PC-9 (cell line): Measurements from ENCODE around the gene MACROD2.

Source experiments
- EZH2 ChIP-seq: fragments of 200-600 bp; sonication (generic); IDR thresholded peaks from 2 replicates; pipeline ENCODE4 v1.8.0; 2017; ENCODE audit warnings: antibody characterized with exemption, low read depth
- TF ChIP-seq, protein P1 (sequence below): fragments of 200-600 bp; sonication (generic); conservative IDR thresholded peaks from 2 replicates; pipeline ENCODE4 v1.6.1; 2017; ENCODE audit warnings: mixed run types, antibody characterized with exemption, mild to moderate bottlenecking, moderate library complexity

GRCh38 chr20:14647016-14647415 lies 651.7 kb downstream of the MACROD2 start:
- TF ChIP-seq, protein P1, sequence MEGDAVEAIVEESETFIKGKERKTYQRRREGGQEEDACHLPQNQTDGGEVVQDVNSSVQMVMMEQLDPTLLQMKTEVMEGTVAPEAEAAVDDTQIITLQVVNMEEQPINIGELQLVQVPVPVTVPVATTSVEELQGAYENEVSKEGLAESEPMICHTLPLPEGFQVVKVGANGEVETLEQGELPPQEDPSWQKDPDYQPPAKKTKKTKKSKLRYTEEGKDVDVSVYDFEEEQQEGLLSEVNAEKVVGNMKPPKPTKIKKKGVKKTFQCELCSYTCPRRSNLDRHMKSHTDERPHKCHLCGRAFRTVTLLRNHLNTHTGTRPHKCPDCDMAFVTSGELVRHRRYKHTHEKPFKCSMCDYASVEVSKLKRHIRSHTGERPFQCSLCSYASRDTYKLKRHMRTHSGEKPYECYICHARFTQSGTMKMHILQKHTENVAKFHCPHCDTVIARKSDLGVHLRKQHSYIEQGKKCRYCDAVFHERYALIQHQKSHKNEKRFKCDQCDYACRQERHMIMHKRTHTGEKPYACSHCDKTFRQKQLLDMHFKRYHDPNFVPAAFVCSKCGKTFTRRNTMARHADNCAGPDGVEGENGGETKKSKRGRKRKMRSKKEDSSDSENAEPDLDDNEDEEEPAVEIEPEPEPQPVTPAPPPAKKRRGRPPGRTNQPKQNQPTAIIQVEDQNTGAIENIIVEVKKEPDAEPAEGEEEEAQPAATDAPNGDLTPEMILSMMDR = no peak
- TF ChIP-seq EZH2 = no peak
